Peyer's patch (tissue), 4 donors: ENCODE measurements around the gene ZIC4.

ENCODE experiments used
- POLR2A ChIP-seq, 2 donors: fragments of 450-650 bp; IDR thresholded peaks; one replicate each; pipeline ENCODE4 v1.5.1; 2017; ENCODE audit warnings: antibody characterized with exemption in 2 of 2, mild to moderate bottlenecking in 2 of 2, moderate library complexity in 2 of 2
- TF ChIP-seq, protein P1 (sequence below), 6 experiments: fragments of 450-650 bp in 4 of 6; fragments of 200-600 bp in 2 of 6; sonication (generic) in 1 of 6; IDR thresholded peaks; one replicate each; pipeline ENCODE4 v1.5.1; 2017 to 2019; ENCODE audit warnings: antibody characterized with exemption in 6 of 6, mild to moderate bottlenecking in 3 of 6, moderate library complexity in 1 of 6

DNA sequence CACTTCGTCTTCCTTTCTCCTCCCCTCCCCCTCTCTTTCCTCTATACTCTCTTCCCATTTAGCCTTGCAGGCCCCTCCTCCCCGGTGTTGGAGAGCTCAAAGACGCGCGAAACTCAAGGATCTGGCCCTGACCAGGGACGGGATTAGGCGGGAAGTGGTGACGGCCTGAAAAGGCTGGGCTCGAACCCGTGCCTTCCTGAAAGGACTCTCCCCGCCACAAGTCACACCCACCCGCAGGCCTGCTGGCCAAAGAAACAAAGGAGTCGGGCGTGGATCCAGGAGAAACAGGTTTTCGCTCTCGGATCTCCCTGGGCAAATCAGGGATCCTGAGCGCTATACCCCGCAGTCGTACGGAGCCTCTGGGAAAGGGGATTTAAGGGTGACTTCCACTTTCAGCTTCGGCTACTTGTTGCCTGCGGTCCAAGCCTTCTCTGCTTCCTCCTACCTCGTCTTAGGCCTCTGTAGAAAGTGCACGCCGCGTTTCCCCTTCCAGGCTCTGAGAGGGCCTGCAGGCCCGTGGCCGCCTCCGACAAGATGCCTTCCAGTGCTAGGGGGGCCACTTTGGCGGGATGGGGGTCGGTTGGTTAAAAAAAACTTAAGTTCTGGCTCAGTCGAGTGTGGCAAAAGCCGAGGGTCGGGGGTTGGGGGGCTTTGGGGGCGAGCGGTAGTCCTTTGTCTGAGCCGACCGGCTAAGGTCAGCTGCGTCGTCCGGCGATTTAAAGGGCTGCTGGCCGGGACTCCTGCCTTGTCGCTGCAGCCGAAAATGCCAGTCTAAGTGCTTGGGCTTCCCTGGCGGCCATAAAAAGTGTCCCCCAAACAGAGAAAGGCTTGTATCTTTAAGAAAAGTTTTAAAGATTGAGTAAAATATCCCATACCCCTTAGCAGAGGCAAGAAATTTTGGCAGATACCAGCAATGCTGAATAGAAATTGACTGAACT, 8.2 kb downstream of the ZIC4 start:
- TF ChIP-seq, protein P1, sequence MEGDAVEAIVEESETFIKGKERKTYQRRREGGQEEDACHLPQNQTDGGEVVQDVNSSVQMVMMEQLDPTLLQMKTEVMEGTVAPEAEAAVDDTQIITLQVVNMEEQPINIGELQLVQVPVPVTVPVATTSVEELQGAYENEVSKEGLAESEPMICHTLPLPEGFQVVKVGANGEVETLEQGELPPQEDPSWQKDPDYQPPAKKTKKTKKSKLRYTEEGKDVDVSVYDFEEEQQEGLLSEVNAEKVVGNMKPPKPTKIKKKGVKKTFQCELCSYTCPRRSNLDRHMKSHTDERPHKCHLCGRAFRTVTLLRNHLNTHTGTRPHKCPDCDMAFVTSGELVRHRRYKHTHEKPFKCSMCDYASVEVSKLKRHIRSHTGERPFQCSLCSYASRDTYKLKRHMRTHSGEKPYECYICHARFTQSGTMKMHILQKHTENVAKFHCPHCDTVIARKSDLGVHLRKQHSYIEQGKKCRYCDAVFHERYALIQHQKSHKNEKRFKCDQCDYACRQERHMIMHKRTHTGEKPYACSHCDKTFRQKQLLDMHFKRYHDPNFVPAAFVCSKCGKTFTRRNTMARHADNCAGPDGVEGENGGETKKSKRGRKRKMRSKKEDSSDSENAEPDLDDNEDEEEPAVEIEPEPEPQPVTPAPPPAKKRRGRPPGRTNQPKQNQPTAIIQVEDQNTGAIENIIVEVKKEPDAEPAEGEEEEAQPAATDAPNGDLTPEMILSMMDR (IDR thresholded peaks at IDR 0.05): no peak
- TF ChIP-seq POLR2A (IDR thresholded peaks at IDR 0.05): no peak
